ENCODE results near the gene RELCH.

GRCh38 chr18:62165583-62165982, 21.5 kb upstream of the RELCH start:
- TF ChIP-seq POLR2AphosphoS5 (IDR thresholded peaks at IDR 0.05; ENCODE audit: borderline replicate concordance, low read depth, low read length) (no peak), EZH2 (IDR thresholded peaks at IDR 0.05) (no peak)

All from SK-N-MC (cell line).